Measurements from ENCODE around the gene FZD7.

The FZD7 gene

GRCh38 chr2:202031246-202031951 lies 2.3 kb upstream of the FZD7 start:
- no peak for DNase-seq (ENCODE audit: low spot score)
- no peak for TF ChIP-seq CTCF (IDR thresholded peaks at IDR 0.05; ENCODE audit: extremely low read depth, missing control alignments)

- no peak for TF ChIP-seq CTCF (IDR thresholded peaks at IDR 0.05; ENCODE audit: extremely low read depth, missing control alignments)
- peak; percentile 58 for DNase-seq (ENCODE audit: low spot score)
These were observed 774 bp upstream of the FZD7 start for GRCh38 chr2:202032846-202033316.

GRCh38 chr2:202034249-202035088 lies 814 bp downstream of the FZD7 start:
- peak; percentile 59 for DNase-seq (ENCODE audit: low spot score)
- no peak for TF ChIP-seq CTCF (IDR thresholded peaks at IDR 0.05; ENCODE audit: extremely low read depth, missing control alignments)

GRCh38 chr2:202035089-202035940 lies 1.7 kb downstream of the FZD7 start:
- DNase-seq (ENCODE audit: low spot score): no peak
- no peak for TF ChIP-seq CTCF (IDR thresholded peaks at IDR 0.05; ENCODE audit: extremely low read depth, missing control alignments)

GRCh38 chr2:202035941-202036372 lies 2.3 kb downstream of the FZD7 start:
- no peak for DNase-seq (ENCODE audit: low spot score)
- TF ChIP-seq CTCF (IDR thresholded peaks at IDR 0.05; ENCODE audit: extremely low read depth, missing control alignments): no peak

DNA sequence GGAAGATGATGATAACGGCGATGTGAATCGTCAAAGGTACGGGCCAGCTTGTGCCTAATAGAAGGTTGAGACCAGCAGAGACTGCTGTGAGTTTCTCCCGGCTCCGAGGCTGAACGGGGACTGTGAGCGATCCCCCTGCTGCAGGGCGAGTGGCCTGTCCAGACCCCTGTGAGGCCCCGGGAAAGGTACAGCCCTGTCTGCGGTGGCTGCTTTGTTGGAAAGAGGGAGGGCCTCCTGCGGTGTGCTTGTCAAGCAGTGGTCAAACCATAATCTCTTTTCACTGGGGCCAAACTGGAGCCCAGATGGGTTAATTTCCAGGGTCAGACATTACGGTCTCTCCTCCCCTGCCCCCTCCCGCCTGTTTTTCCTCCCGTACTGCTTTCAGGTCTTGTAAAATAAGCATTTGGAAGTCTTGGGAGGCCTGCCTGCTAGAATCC lies 3.0 kb downstream of the FZD7 start:
- no peak for TF ChIP-seq CTCF (IDR thresholded peaks at IDR 0.05; ENCODE audit: extremely low read depth, missing control alignments)
- no peak for DNase-seq (ENCODE audit: low spot score)
